Neural cell (in vitro differentiated cells): ENCODE measurements around the gene HLCS.

Source experiments
- CTCF ChIP-seq: fragments of 450-650 bp; IDR thresholded peaks from 2 replicates; pipeline ENCODE4 v1.5.1; 2014; ENCODE audit warnings: antibody characterized with exemption, mild to moderate bottlenecking, moderate library complexity; ENCODE audit not compliant: poor library complexity, severe bottlenecking
- EP300 ChIP-seq: fragments of 450-650 bp; conservative IDR thresholded peaks from 2 replicates; pipeline ENCODE4 v1.6.1; 2014; ENCODE audit warnings: antibody characterized with exemption, mild to moderate bottlenecking, moderate library complexity; ENCODE audit not compliant: poor library complexity, severe bottlenecking
- EZH2 ChIP-seq: fragments of 200-600, 300-800 bp; shearing (Covaris generic), sonication (generic); IDR thresholded peaks from 2 replicates; pipeline ENCODE4 v1.6.1; 2014; ENCODE audit warnings: antibody characterized with exemption, low read length, borderline replicate concordance, mild to moderate bottlenecking; ENCODE audit not compliant: insufficient read depth, poor library complexity, severe bottlenecking
- POLR2AphosphoS5 ChIP-seq: IDR thresholded peaks from 2 replicates; pipeline ENCODE4 v1.6.1; 2012
- SMC3 ChIP-seq: fragments of 450-650 bp; conservative IDR thresholded peaks from 2 replicates; pipeline ENCODE4 v1.6.1; 2014; ENCODE audit warnings: antibody characterized with exemption, mild to moderate bottlenecking, moderate library complexity; ENCODE audit not compliant: poor library complexity
- TAF1 ChIP-seq: IDR thresholded peaks from 2 replicates; pipeline ENCODE4 v1.6.1; 2012; ENCODE audit warnings: low read depth

GRCh38 chr21:36904093-36904666, 62.3 kb downstream of the HLCS start:
- no peak for TF ChIP-seq CTCF
- TF ChIP-seq EZH2, result no peak
- no peak for TF ChIP-seq SMC3
- no peak for TF ChIP-seq POLR2AphosphoS5
- TF ChIP-seq EP300, result no peak
- TF ChIP-seq TAF1, result no peak
